GM10248 (cell line): ENCODE data around the gene MMD2.

ENCODE experiments used
- CTCF ChIA-PET: fragments of 300-600 bp; sonication (Branson Sonifier 250); formaldehyde crosslinking; extraction: SDS; loops from one replicate; lab custom pipeline; 2021; ENCODE audit warnings: antibody characterized with exemption; lab: Yijun Ruan, JAX
- POLR2A ChIA-PET: fragments of 350-650 bp; sonication (Branson Sonifier 250); formaldehyde crosslinking; extraction: SDS; loops from one replicate; lab custom pipeline; 2020; ENCODE audit warnings: antibody characterized with exemption; lab: Yijun Ruan, JAX
- DNase-seq: peaks from one replicate; pipeline ENCODE4 v3.0.0; 2012; ENCODE audit errors: extremely low spot score
- TF ChIP-seq, protein P1 (sequence below): IDR thresholded peaks from 2 replicates; pipeline ENCODE4 v1.5.1; 2012; ENCODE audit warnings: mild to moderate bottlenecking, low read depth; ENCODE audit errors: extremely low read depth, missing control alignments, control extremely low read depth

Gene MMD2, protein sequence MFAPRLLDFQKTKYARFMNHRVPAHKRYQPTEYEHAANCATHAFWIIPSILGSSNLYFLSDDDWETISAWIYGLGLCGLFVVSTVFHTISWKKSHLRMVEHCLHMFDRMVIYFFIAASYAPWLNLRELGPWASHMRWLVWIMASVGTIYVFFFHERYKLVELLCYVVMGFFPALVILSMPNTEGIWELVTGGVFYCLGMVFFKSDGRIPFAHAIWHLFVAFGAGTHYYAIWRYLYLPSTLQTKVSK

DNA sequence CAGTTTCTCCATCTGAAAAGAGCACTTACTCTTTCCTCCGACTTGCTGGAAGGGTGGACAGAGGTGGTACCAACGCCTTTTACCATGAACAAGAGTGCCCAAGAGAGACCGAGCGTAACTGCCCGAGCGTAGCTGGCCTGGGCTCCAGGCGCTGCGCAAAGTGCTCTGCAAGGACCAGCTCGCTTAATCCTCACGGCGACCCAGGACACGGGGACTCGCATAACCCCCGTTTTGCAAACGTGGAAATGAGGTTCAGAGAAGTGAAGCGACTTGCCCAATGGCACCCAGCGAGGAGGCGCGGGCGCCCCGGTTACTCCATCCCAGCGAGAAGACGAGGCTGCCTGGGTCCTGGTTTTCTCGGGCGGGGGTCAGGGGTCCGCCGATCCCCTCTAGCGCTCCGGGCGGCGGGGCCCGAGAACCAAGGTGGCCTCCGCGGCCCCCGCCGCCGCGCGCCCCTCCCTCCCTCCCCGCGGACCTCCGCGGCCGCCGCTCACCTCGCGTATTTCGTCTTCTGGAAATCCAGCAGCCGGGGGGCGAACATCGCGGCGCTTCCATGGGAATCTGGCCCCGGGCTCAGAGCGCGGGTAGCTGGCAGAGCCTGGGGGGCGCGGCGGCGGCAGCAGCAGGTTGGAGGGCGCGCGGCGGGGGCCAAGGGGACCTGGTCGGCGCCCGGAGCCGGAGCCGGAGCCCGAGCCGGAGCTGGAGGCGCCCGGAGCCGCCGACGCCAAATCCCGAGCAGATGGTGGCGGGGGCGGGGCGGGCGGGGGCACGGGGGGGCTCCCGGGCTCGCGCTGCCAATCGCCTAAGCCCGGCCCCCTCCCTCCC, at the start of gene MMD2:
Gene MMD2 (minus strand): TSS at position 711 of the 825 bp plus-strand sequence. CDS start 170 bp downstream, at position 541.
- CTCF ChIA-PET, result no interaction called here
- DNase-seq, result no peak
- TF ChIP-seq, protein P1, sequence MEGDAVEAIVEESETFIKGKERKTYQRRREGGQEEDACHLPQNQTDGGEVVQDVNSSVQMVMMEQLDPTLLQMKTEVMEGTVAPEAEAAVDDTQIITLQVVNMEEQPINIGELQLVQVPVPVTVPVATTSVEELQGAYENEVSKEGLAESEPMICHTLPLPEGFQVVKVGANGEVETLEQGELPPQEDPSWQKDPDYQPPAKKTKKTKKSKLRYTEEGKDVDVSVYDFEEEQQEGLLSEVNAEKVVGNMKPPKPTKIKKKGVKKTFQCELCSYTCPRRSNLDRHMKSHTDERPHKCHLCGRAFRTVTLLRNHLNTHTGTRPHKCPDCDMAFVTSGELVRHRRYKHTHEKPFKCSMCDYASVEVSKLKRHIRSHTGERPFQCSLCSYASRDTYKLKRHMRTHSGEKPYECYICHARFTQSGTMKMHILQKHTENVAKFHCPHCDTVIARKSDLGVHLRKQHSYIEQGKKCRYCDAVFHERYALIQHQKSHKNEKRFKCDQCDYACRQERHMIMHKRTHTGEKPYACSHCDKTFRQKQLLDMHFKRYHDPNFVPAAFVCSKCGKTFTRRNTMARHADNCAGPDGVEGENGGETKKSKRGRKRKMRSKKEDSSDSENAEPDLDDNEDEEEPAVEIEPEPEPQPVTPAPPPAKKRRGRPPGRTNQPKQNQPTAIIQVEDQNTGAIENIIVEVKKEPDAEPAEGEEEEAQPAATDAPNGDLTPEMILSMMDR, result no peak
- POLR2A ChIA-PET, result no interaction called here

DNA sequence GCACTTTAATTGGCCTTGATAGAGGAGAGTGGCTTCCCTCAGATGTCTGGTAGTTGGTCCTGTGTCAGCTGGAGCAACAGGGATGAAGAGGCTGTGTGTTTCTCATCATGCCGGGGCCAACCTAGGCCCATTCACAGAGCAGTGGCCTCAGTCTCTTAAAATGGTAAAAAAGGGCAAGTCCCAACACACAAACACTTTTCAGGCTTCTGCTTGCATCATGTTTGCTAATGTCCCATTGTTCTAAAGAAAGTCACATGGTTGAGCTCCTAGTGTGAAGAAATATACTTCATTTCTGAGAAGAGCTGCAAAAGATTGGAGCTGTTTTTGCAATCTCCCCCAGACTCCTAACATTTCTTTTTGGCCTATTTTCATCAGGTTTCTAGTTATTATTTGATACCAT, 46.1 kb upstream of the MMD2 start:
- CTCF ChIA-PET, result interaction anchor here (0.7 kb wide), 1 partner anchor 31 kb away, joined by 3 read pairs; no protein-coding TSS in a partner anchor
- DNase-seq, result no peak
- TF ChIP-seq, protein P1, result no peak
- POLR2A ChIA-PET, result no interaction called here

DNA sequence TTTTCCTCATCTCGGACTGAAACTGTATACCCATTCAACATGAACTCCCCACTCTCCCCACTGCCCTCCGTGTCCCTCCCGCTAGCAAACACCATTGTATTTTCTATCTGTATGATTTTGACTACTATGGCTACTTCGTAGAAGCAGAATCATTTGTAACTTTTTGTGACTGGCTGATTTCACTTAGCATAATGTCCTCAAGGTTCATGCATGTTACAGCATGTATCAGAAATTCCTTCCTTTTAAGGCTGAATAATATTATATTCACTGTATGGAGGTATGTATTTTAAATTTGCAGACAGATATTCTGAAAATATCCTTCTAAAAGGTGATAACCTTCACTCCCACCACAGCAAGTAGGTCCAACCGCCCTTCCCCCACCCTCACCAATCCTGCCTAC, 42.9 kb upstream of the MMD2 start:
- POLR2A ChIA-PET, result no interaction called here
- TF ChIP-seq, protein P1, result no peak
- CTCF ChIA-PET, result interaction anchor here (1.4 kb wide), 1 partner anchor 28 kb away, joined by 5 read pairs; no protein-coding TSS in a partner anchor
- no peak for DNase-seq

DNA sequence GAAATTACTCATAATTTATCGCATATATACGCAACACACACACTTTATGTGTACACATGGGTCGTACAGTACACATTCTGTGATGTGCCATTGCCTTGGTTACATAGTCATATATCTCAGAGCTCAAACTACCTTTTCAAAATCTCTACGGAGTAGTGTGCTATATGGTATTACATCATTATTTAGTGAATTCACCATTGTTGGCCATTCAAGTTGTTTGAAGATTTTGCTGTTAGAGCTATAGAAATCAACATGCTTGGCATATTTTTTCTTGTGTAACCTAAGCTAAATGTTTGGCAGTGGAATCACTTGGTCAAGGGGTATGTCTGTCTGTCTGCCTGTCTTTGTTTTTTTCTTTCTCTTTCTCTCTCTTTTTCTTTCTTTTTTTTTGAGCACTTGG, 42.0 kb upstream of the MMD2 start:
- TF ChIP-seq, protein P1, result no peak
- POLR2A ChIA-PET, result no interaction called here
- CTCF ChIA-PET, result interaction anchor here (1.7 kb wide), 1 partner anchor 27 kb away, joined by 6 read pairs; no protein-coding TSS in a partner anchor
- no peak for DNase-seq

DNA sequence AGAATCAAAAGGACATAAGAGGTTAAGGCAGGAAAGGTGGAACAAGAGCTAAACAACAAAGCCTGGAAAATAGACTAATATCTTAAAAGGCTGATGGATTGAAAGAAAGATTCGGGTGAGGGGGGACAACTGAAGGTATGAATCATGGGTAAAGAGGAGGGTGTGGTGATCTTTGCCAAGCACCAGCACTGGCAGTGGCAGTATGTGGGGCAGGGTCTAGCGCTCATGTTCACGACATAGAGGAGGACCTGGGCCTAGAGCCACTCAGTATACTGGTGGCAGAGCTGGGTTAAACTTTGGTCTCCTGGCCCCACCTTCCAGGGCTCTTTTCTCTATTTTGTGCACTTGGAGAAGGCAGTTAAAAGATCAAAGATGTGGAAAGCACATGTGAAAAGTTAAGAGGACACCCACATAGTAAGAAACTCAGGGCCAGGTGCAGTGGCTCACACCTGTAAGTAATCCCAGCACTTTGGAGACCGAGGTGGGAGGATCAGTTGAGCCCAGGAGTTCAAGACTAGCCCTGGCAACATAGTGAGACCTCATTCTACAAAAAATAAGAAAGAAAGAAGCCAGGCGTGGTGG, 40.5 kb upstream of the MMD2 start:
- POLR2A ChIA-PET, result no interaction called here
- TF ChIP-seq, protein P1, result no peak
- no peak for DNase-seq
- CTCF ChIA-PET, result interaction anchor here (2.0 kb wide), 1 partner anchor 25 kb away, joined by 8 read pairs; no protein-coding TSS in a partner anchor

DNA sequence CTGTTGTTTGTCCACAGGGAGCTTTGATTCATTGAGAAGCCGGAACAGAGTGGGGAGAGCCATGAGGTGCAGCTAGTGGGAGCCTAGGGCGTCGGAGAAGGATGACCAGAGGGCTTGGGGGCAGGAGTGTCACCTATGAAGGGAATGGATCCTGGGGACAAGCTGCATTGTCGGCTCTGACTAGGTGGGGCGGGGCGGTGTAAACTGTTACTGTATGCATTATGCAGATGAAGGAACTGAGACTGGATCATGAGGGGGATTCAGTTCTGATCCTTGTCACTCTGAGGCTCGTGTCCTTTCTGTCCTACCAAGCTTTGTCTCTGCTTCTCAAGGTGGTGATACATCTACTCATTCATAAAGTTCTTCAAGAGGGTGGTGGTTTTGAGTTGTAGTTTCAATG, 39.9 kb upstream of the MMD2 start:
- CTCF ChIA-PET, result interaction anchor here (2.0 kb wide), 1 partner anchor 25 kb away, joined by 8 read pairs; no protein-coding TSS in a partner anchor
- no peak for DNase-seq
- POLR2A ChIA-PET, result no interaction called here
- TF ChIP-seq, protein P1, result no peak
